ENCODE results near the gene SRCIN1. TPM values are rescaled to one million over a fixed set of nuclear protein-coding genes. Genes with fewer than 3 reads are reported as not detected.

Gene SRCIN1
- total RNA-seq, 3 donors from 2014 or later, result 2.3 to 7.0 (median 2.5) TPM

DNA sequence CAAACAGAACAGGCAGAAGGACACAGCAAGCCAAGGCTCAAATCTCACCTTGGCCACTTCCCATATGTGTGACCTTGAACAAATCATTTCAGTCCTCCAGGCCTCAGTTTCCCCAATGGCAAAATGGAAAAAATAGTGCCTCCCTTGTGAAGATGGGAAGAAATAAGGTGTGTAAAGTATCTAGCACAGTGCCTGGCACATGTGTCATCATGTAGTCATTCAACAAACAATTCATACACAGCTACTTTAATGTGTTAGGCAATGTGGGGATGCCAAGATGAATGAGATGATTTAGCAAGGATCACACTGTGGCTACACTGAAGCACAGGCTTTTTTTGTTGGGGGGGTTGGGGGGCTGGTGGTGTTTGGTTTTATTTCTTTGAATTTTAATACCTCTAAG lies 13.3 kb downstream of the SRCIN1 start:
- intact Hi-C loops (cut with DNase I, micrococcal nuclease), result no loop called here
- Histone ChIP-seq H3K4me3 (no peak overlapping the region), H3K9me3 (no peaks in the 10 kb centered on the region), H3K4me1 (ENCODE audit: low read depth) (no peaks in the 10 kb centered on the region), H3K36me3 (ENCODE audit: low read depth) (no peaks in the 10 kb centered on the region)
- TF ChIP-seq, protein P1, sequence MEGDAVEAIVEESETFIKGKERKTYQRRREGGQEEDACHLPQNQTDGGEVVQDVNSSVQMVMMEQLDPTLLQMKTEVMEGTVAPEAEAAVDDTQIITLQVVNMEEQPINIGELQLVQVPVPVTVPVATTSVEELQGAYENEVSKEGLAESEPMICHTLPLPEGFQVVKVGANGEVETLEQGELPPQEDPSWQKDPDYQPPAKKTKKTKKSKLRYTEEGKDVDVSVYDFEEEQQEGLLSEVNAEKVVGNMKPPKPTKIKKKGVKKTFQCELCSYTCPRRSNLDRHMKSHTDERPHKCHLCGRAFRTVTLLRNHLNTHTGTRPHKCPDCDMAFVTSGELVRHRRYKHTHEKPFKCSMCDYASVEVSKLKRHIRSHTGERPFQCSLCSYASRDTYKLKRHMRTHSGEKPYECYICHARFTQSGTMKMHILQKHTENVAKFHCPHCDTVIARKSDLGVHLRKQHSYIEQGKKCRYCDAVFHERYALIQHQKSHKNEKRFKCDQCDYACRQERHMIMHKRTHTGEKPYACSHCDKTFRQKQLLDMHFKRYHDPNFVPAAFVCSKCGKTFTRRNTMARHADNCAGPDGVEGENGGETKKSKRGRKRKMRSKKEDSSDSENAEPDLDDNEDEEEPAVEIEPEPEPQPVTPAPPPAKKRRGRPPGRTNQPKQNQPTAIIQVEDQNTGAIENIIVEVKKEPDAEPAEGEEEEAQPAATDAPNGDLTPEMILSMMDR (IDR thresholded peaks at IDR 0.05), result no peak
- ATAC-seq, result no peak
- no peak for DNase-seq

DNA sequence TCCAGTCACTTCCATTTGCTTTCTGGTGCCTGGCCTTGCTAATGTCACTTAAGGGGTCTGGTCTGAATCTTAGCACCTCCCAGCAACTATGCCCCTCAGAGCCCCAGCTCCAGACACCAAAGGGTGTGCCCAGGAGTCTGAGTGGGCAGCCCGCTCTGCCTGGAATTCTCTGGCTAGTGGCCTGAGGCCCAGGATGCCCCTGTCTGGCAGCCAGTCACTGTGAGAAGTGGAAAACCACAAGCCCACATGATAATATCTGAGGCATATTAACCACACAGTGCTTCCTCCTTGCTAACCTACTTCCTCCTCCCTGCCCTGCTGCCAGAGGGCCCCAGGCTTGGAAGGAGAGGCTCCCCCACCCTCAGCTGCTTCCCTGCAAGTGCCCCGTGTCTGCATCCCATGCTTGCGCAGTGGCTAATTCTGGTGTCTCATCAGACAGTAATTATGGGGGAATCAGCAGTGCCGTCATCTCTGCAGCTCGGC lies 14.0 kb downstream of the SRCIN1 start:
- TF ChIP-seq, protein P1 (IDR thresholded peaks at IDR 0.05), result no peak
- no peak for DNase-seq
- ATAC-seq, result peak; percentile 55
- intact Hi-C loops (cut with DNase I, micrococcal nuclease), result no loop called here
- H3K4me3 ChIP-seq, result no peak overlapping the region
- no peaks in the 10 kb centered on the region for H3K4me1 ChIP-seq (ENCODE audit: low read depth)
- H3K36me3 ChIP-seq (ENCODE audit: low read depth), result no peaks in the 10 kb centered on the region
- H3K9me3 ChIP-seq, result no peaks in the 10 kb centered on the region

DNA sequence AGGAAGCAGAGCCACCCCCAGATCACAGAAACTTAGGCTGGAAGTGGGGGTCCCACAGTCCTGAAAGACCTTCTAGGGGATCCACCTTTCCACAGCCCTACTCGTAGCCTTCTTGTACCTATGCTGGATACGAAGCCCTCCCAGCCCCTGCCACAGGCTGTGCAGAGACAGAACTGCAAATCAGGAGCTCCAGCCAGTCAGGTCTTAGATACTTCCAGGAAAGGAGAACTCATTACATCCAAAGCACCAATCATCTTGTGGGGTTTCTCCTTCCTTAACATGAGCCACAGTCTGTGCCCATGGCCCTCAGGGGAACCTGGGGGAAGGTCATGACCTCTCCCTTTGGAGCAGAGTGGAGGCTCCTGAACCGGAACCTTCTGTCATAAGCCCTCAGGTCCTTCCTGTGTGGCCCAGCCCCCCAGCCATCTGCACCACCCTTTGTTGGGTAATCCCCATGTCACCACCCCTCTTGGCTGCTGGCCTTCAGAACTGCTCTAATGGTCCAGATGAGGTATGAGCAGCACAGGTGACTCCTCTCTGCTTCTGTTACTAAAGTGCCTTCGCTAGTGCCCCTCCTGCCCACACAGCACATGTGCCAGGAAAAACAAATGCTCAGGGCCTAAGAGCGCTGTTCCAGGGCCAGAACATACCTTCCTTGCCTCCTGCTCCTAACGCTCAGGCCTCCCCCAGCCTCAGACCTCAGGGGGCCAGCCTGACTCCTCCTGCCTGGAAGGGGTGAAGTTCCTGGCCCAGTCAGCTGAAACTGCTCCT lies 14.6 kb downstream of the SRCIN1 start:
- TF ChIP-seq, protein P1 (IDR thresholded peaks at IDR 0.05), result no peak
- intact Hi-C loops (cut with DNase I, micrococcal nuclease), result no loop called here
- ATAC-seq (peak; percentile 33), DNase-seq (no peak)
- no peaks in the 10 kb centered on the region for H3K4me1 ChIP-seq (ENCODE audit: low read depth)
- H3K9me3 ChIP-seq, result no peaks in the 10 kb centered on the region
- no peaks in the 10 kb centered on the region for H3K36me3 ChIP-seq (ENCODE audit: low read depth)
- H3K4me3 ChIP-seq, result no peak overlapping the region

DNA sequence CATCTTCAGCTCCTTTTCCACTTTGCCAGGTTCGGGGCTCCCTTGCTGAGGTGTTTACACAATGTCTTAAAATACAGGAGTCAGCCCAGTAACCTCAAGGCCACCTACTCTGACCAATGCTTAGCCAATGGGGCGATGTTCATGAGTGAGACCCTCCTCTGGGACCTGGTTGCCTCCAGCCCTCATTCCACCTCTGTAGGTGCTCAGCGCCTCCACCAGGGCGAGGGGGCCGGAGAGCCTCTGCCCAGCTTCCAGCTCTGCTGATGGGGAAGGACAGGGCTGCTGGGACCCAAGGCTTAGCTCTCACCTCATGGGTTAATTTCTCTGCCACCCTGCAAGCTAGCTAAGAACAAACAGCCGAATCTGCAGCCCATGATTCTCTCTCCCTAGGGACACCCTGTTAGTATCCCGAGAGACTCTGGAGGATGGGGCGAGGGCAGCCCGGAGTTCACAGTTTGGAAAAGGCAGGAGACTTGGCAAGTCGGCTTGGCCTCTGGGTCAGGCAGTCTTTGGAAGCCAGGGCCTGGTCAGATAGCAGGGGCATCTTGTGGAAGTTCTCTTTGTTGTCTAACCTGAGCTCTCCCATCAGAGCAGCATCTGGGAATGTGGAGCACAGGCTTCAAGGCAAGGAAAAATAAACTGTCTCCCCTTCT lies 16.2 kb downstream of the SRCIN1 start:
- TF ChIP-seq, protein P1 (IDR thresholded peaks at IDR 0.05), result no peak

DNA sequence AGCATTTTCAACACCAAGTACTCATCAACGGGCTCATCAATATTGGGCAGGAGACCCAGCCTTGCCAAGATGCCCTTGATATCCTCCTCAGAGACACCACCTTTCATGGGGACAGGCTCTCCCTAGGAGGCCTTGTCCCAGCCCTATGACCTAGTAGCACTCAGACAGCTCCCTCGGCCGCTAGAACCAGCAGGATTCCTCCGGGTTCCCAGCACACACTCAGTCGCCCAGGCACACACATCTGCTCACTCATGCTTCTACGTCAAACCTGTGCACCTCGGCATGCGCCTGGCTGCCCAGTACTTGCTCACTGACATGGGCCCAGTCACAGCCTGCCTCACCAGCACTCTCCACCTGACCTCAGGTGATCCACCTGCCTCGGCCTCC lies 17.0 kb downstream of the SRCIN1 start:
- DNase-seq, result no peak
- intact Hi-C loops (cut with DNase I, micrococcal nuclease), result no loop called here
- TF ChIP-seq, protein P1 (IDR thresholded peaks at IDR 0.05), result no peak

More for the DNA sequence above, 16.2 kb downstream of the SRCIN1 start:
- DNase-seq, result no peak
- intact Hi-C loops (cut with DNase I, micrococcal nuclease), result no loop called here
- Histone ChIP-seq H3K4me1 (ENCODE audit: low read depth) (peaks cover 7% of the 10 kb centered on the region), H3K36me3 (ENCODE audit: low read depth) (no peaks in the 10 kb centered on the region), H3K9me3 (no peaks in the 10 kb centered on the region), H3K4me3 (no peak overlapping the region)
- ATAC-seq, result no peak

More for the DNA sequence above, 17.0 kb downstream of the SRCIN1 start:
- no peaks in the 10 kb centered on the region for H3K36me3 ChIP-seq (ENCODE audit: low read depth)
- H3K4me1 ChIP-seq (ENCODE audit: low read depth), result peaks cover 9% of the 10 kb centered on the region
- no peaks in the 10 kb centered on the region for H3K9me3 ChIP-seq
- H3K4me3 ChIP-seq, result no peak overlapping the region
- ATAC-seq, result no peak
